HG03103 (cell line): ENCODE results near the gene NR5A2.
"Not testable (repeated sequence)": the region's sequence is repeated elsewhere in the genome, so short reads cannot be mapped to it uniquely, and the experiment has no call there.

Source experiments
- ATAC-seq: cut with Tn5 transposase; IDR thresholded peaks from one replicate; pipeline ENCODE4 v1.9.1; 2021; ENCODE audit warnings: low read depth; ENCODE audit not compliant: unreplicated experiment

NR5A2 gene

DNA sequence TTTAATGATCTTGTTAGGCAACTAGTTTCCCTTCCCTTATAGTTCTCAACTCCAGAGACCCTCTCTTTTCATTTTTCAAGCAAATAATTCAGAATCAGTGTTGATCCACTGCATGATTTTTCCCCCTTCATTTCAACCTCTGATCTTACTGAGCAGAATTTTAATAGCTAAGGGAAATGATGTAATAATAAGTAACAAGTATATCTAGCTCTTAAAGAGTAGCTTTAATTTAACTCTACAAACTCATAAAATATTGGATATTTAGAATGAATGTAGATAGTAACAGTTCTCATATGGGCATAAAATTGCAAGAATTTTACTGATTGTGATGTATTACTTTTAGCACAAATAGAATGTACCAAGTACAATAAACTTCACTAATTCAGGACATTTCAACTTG is 130.2 kb downstream of the NR5A2 start:
- ATAC-seq: no peak

DNA sequence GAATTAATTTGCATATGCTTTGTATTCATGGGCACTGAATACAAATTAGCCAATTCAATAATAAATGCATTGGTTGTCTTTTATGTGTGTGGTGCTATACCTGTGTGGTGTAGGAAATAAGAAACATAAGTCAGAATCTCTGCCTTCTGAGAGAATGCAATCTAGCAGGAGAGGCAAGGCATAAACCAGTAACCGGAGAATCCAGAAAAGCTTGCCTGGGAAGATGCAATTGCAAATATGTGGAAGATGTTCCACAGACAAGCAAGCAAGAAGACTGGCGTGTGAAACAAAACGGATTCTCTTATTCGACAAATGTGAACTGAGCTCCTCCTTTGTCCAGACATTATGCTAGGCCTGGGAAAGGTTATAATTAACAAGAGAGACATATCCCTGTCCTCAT is 134.3 kb downstream of the NR5A2 start:
- ATAC-seq: no peak

DNA sequence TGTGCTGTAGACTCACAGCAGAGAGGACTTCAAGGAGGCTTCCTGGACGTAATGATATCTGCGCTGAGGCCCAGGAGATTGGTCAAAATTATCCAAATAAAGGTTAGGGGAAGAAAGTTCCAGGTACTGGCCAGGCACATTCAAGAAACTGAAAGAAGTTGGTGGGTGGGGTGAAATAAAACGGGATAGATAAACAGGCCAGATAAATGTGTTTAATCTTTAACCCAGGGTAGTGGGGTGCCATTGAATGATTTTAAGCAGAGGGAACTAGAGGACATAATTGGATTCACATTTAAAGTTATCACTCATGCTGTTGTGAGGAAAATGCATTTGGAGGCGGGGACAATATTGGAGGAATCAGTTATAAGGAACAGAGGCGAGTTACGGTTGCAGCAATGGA is 134.7 kb downstream of the NR5A2 start:
- ATAC-seq: no peak

DNA sequence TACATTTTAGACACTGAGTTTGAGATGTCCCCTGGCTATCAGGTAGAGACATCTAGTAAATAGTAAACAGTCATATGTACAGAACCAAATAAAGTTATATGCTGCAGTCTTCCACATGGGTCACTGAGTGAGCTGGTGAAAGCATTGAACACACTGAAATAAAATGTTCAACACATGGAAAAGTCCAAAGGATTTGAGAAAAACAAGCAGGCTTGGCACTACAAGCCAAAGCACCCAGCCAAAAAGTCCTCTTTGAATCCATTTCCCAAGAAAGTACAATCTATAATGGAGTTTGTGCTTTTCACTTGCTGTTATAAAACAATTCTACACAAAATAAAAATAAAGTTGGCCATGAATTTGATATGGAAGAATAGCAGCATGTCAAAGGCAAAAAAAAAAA is 135.4 kb downstream of the NR5A2 start:
- no peak for ATAC-seq

DNA sequence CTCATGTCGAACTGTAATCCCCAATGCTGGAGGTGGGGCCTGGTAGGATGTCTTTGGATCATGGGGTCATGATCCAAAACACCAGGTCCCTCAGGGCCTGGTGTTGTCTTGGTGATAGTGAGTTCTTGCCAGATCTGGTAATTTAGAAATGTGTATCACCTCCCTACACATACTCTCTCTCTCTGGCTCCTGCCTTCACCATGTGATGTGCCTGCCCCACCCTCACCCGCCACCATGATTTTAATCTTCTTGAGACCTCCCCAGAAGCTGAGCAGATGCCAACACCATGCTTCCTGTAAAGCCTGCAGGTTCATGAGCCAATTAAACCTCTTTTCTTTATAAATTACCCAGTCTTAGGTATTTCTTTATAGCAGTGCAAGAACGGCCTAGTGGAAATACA is 136.4 kb downstream of the NR5A2 start:
- ATAC-seq: no peak

DNA sequence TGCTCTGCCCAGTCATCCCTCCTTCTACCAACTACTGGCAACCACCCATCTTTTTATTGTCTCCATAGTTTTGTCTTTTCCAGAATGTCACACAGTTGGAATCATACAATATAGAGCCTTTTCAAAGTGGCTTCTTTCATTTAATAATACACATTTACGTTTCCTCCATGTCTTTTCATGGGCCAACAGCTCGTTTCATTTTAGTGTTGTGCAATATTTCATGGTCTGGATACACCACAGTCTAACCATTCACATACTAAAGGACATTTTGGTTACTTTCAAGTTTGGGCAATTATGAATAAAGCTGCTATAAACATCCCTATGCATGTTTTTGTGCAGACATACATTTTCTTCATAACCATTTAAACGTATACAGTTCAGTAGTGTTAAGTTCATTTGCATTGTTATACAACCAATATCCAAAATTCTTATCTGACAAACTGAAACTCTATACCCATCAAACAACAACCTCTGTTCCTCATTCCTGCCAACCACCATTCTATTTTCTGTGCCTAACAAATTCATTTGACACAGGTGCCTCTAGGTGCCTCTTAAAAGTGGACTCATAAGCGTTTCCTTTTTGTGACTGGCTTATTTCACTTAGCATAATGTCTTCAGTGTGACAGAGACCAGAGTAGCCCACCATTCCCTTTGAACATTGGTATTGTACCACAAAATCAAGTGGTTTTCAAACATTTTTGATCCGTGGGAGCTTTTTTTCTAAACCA is 138.1 kb downstream of the NR5A2 start:
- no peak for ATAC-seq

DNA sequence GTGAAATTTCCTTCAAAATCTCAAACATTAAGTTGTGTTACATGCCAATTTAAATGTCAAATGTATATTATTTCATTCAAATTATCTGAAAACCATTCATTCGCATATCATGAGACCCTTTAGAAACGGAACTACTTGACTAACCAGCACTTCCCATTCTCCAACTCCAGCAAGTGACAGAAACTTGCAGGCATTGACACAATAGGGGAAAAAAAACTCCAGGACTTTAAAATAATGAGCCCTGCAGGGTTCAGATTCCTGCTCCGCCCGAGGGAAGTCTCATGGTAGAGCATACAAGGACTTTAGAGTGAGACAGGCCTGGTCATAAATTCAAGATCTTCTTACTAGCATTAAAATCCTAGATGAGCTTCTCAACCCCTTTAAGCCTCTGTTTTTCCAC is 138.9 kb downstream of the NR5A2 start:
- no peak for ATAC-seq

DNA sequence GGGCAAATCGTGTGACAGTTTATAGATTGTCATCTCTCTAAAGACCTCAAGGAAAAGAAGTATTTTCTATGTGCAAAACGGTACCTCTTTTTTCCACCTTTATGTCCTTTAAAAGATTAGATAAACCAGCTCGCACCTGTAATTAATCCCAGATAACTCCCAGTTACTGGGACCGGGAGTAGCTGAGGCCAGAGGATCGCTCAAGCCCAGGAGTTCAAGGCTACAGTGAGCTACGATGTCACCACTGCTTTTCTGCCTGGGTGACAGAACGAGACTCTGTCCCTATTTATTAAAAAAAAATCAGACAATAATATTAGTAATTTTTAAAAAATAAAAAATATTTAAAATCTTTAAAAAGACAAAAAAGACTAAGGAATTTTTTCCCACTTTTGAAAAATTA is 141.4 kb downstream of the NR5A2 start:
- no peak for ATAC-seq

DNA sequence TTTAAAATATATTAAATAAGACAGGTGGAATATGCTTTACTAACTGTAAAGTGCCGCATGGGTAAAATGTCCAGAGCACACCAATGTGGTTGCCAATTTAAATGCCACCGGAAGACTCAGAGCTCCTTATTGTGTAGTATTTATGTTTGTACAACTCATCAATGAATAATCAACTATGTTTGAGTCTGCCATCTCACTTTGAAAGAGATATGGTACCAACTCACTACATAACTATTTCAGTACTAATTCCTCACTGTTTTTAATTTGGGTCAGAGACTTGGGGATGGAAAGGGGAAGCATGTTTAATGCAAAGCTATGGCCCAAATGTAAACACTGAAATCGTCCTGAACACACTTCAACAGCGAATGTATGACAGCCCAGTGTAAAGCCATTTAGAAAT is 144.8 kb downstream of the NR5A2 start:
- no peak for ATAC-seq

DNA sequence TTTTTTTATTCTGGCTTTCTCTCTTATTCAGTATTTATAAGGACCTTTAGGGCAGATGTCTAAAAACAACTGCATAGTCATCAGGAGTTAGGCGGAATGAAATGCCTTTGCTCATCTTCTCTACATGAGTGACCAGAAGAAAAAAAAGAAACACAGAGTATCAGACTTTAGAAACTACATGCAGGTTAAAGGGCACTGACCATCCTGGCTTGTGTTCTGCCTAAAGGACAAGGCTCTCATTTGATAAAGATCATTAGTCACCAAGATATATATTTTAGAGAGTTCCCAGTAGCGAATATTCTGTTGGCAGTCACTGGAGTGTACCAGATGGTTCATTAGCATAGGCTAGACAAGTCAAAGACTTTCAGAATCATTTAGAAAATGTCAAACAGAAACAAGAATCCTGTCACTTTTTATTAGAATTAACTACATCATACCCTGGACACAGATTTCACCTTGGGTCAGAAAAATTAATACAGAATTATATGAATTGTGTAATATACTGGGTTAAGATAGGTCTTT is 145.6 kb downstream of the NR5A2 start:
- ATAC-seq: no peak

DNA sequence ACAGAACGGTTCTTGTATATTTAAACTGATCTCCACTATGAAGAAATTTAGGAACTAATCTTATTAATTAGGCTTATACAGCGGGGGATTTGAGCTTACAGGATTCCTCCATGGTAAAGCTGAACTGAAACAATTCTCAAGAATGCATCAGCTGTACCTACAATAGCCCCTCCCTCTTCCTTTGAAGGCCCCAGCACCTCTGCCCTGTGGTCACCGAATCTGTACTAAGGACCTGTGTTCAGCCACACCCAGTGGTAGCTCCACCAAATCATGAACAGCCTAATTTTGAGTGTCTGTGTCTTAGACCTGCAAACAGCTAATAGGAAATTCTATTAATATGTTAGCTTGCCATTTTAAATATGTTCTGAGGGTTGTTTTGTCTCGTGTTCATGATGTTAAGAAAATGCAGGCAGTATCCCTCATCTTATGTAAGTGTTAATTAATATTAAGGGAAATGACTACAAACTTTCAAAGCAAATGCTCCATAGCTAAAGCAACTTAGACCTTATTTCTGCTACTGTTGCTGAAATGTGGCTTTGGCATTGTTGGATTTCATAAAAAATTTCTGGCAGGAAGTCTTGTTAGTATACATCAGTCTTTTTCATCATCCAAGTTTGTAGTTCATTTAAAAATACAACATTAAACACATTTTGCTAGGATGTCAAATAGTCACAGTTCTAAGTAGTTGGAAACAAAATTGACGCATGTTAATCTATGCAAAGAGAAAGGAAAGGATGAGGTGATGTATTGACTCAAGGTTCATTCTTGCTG is 147.2 kb downstream of the NR5A2 start:
- no peak for ATAC-seq

DNA sequence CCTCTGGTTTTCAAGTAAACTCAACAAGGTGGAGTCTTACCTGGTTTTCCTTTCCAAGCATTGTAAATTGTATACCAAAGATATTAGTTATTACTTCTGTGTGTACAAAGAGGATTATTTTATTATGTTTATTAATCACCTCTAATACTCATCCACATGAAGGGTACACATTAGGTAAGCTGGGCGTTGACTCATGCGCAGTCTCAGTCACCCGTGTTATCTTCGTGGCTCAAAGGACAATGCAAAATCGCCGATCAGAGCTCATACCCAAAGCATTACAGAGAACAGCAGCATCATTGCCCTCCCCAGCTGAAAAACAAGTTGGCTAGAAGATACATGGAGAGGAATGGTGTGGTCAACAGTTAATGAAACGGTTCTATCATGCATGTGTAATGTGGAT is 148.7 kb downstream of the NR5A2 start:
- ATAC-seq: no peak

DNA sequence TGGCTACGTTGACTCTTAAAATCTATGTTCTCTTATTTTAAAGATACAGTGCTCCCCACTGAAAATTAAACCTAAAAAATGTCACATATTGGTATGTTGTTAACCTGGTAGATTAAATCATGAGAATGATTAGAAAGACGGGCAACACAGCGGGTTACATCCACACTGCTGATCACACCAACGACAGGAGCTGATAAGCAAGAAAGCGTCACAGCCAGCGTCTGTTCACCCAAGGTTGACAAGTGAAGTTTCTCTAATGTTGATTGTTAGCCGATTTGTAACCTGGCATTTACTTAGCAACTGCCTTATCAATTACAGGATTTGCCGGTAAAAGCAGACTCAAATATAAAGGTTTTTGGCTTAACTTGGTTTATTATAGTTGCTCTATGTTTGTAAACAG is 149.3 kb downstream of the NR5A2 start:
- ATAC-seq: no peak

DNA sequence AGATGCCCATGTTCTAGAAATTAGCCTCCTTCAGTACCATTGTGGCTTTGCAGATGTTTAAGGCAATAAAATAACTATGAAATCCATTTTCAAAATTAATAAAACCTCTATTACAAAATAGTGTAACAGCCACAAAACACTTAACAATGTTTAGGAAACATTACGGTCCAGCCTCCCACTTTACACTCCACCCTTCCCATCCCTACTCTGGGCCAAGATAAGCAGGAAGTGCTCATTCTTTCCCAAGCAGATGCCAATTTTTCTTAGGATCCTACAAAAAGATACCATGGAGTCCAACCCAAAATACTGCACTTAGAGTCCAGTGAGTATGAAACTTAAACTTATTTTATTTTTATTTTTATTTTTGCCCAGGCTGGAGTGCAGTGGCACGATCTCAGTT is 150.8 kb downstream of the NR5A2 start:
- ATAC-seq: no peak

DNA sequence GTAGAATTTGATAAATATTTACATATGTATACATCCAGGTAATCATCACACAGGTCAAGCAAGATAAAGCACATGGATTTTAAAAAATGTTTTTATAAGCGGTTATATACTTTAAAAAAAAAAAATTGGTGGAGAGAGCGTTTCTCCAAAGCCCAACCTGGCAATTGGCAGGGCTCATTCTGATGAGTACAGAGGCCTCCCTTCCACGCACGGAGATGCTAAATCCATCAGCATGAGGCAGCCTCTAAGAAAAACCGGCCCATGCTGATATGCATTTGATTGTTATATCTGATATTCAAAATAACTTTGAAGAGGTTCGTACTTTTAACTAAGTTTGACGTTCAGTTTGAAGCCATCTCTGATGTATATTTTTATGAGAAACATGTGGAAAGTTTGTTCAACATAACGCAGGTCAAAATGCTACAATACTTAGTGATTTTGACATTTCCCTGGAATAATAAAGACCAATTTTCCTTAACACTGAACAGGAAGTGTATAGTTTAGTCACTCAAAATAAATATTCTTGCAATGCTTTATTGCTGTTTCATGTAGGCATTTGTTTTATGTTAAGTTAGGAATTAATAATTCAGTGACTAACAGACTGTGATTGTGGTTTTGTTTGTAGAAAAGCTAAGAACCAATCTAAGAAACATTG is 151.7 kb downstream of the NR5A2 start:
- no peak for ATAC-seq

DNA sequence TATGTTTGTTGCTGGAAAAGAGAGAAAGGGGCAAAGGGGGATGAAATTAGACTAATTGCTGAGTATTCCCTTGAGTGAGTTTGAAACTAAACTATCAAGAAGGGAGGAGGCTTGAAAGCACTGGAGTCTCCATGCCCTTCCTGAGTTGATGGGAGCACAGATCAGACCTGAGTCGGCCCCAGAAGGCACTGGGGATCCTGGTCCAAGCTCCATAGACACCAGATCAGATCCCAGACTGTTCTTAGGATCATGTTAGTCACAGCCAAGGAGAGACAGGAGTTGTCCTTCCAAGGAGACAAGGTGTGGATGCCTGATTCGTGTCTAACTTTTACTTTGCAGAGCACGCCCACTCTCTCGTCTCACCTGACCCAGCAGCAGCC is 152.3 kb downstream of the NR5A2 start:
- no peak for ATAC-seq

DNA sequence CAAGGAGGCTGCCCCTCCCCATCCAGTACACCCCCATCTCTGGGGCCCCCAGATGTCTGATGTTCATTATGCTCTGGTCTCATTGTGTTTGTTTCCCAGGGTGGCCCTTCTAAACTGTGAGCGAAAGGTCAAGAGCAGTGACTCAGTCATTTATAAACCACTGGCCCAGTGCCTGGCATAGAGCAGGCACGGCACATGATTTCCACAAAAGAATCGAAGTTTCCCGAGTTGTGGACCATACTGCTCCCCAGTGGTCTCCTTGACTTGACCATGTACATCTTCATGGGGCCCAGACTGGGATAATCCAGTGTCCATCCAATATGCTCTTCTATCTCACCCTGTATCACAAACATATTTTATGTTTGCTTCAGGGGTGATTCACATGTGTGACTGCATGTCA is 153.3 kb downstream of the NR5A2 start:
- ATAC-seq: no peak

DNA sequence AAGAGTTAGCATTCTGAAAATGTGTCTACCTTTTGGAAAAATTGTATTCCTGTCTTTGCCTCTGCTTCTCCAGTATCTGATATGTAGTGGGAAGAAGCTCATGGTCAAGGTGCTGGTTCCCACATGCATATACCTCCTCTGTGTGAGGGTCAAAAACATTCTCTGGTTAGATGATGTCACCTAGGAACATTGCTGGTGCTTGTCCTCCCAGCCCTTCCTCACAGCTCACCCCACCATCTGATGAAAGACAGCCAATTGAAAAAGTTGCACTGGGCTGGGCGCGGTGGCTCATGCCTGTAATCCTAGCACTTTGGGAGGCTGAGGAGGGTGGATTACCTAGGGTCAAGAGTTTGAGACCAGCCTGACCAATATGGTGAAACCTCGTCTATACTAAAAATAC is 154.4 kb downstream of the NR5A2 start:
- no peak for ATAC-seq

DNA sequence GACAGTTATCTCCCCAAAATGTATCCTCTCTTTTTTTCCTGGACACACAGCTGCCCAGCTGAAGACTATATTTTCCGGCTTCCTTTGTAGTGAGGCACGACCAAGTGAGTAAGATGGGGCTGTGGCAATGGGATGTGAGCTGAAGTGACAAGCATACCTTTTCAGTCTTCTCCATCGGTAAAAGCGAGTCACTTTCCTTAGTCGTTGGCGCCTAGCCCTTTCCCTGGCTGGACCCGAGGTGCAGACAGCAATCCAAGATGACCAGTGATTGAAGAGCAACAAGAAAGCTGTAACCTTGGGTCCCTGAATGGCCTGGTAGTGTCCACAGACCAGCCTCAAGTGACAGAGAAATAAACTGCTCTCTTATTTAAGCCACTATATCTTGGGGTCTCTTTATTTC is 155.2 kb downstream of the NR5A2 start:
- ATAC-seq: no peak

DNA sequence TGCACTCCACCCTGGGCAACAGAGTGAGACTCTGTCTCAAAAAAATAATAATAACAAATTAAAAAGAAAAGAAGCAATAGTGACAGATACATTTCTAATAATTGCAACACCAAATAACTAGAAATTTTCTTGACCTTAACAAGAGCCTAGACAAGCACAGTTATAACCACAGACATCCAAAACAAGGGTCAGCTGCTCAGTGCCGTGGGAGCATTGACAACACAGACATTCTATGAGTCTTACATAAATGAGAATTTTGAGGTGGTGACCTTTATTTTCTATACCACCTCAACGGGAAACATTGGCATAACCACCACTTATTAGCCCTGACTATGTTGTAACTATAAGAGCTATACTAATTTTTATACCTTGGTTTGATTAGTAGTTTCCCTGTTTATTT is 156.1 kb downstream of the NR5A2 start:
- ATAC-seq: no peak

DNA sequence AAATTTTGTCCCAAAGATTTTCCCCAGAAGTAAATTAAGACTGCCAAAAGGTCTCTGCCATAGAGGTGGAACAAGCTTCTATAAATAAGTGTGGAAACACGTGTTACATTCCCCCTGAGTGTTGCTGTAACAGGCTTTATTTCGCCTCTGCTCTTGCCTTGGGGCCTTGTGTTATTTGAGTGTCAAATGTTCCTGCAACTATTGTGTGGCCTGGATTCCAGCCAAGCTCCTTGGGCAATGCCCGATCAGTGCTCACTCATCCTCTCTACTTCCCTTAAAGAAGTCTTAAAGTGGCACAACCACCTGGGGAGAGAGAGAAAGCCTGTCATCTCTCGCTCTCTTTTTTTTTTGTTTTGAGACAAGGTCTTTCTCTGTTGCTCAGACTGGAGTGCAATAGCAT is 156.7 kb downstream of the NR5A2 start:
- ATAC-seq: no peak

DNA sequence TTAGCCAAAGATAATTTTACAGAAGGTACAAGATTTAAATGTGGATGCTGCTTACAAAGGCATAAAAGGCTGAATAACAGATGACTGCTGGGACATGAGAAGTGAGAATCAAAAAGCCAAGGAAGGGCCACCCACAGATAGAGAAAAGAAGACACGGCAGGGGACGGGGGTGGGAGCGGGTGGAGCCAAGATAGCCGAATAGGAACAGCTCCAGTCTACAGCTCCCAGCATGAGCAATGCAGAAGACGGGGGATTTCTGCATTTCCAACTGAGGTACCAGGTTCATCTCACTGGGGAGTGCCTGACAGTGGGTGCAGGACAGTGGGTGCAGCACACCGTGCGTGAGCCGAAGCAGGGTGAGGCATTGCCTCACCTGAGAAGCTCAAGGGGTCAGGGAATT is 157.7 kb downstream of the NR5A2 start:
- ATAC-seq: not testable (repeated sequence)
